ENCODE measurements around the gene SIGLEC8.
"Not testable (repeated sequence)": the region's sequence is repeated elsewhere in the genome, so short reads cannot be mapped to it uniquely, and the experiment has no call there.

The SIGLEC8 gene

DNA sequence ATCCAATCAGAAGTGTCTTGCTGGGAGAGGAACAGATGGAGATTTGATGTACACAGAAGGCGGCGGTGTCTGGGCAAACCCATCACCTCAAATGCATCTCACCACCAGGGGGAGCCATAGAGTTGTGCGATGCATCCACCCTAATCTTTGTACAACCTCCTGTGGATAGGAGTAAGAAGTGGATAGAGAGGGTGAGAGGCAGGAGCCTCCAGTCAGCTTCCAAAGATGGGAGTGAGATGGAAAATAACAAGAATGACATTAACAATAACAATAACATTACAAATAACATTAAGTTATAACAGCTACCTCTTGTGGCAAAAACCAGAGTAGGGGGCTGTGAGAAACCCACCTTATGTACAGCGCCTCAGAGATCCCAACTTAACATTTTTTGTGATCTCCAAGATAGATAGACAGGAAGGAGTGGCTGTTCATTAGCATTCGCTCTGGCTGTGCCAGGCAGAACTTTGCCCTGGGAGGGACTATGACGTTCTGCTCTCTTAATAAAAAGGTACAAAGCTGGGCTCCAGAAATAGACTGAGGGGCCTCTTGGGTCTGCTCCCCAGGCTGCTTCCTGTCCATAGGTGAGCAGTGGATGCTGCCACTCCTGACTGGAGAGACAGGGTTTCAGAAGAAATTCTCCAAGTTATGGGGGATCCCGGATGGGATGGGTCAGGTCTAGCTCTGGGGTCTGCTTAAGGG lies 14.9 kb upstream of the SIGLEC8 start:
- DNase-seq (peak; percentile 96), ATAC-seq (peak; percentile 74)

DNA sequence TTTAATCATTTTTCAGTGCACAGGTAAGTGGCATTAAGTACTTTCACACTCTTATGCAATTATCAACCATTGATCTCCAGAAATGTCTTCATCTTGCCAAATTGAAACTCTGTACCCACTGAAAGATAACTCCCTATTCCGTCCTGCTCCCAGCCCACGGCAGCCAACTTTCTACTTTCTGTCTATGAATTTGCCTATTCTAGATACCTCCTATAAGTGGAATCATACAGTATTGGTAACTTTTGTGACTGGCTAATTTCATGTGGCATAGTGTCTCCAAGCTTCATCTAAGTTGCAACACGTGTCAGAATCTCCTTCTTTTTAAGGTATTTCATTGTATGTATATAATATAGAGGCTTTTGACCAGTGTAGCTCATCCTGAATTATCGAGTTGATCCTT lies 14.4 kb upstream of the SIGLEC8 start:
- DNase-seq = no peak
- ATAC-seq = no peak

DNA sequence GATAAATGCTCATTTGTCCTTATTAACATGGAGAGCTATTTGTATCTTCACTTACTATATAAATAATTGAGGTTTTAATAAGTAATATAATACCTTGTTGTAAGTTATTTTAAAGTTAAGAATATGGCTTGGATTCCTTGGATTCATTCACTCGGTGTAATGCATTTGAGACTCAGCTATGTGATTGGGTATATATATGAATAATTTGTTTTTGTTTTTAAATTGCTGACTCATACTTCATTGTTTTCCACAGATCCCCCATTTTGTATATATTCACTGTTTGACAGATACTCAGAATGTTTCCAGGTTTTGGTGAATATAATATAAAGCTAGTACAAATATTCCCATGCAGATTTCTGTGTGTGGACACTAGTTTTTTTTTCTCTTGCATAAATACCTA lies 13.3 kb upstream of the SIGLEC8 start:
- DNase-seq (no peak), ATAC-seq (no peak)

DNA sequence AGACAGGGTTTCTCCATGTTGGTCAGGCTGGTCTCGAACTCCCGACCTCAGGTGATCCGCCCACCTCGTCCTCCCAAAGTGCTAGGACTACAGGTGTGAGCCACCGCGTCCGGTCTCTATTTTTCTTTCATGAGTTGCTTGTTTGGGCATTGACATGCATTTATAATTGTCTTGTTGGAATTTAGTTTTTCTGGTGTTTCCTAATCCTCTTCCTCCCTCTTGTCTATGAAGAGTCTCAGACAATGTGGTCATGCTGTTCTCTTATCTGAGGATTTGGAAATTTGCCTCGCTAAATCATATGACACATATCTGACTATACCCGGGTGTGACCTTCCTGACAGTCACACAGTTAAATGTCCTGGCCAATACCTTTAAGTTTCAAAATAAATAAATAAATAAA lies 12.7 kb upstream of the SIGLEC8 start:
- no peak for DNase-seq
- ATAC-seq = no peak

DNA sequence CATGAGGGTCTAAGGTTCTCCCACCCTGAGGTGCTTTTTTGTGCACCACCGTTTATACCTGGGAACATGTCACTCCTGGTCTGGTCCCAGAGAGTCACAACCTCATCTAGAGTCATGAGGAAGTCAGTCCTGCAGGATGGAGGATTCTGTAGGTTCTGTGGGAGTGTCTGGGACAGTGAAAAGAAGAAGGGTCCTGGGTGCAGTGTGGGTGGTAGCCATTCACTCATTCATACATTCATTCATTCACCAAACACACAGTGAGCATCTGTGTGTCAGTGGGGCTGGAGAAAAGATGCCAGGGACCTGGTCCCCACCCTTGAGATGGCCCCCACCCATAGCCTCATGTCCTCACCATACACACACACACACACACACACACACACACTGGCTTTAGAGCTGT lies 11.4 kb upstream of the SIGLEC8 start:
- DNase-seq (no peak), ATAC-seq (no peak)

DNA sequence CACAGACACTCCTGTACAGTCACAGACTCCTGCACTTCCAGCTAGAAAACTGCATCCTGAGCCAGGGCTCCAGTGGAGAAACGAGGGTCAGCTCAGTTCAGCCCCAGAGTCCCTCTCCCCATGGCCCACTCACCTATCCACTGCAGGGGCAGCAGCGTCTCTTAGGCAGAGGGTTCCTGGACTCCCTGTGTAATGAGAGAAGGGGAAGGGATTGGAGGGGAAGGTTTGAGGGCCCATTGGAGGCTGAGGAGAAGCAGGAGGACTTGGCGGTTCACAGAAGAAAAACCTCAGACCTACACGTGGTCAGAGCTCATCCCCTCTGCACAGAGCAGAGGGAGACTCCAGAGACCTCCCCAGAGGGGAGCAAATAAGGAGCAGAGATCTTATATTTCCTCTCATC lies 10.9 kb upstream of the SIGLEC8 start:
- ATAC-seq (no peak), DNase-seq (peak; percentile 1)

DNA sequence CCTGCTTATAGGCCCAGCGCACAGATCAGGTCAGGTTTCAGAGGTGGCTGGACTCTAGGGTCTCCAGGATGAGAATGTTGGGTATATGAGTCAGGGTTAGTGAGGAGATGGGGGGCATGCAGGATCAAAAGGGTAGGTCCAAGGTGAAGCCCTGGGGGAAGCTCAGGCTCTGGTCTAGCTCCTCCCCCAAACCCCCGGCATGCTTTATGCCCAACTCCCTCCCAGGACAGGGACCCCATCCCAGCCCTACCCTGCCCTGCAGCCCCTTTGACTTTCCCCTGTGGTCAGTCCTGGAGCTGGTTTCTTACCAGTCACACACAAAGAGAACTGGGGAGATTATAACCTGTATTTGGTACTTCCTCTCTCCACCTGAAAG lies 10.3 kb upstream of the SIGLEC8 start:
- DNase-seq = peak; percentile 1
- ATAC-seq = no peak

DNA sequence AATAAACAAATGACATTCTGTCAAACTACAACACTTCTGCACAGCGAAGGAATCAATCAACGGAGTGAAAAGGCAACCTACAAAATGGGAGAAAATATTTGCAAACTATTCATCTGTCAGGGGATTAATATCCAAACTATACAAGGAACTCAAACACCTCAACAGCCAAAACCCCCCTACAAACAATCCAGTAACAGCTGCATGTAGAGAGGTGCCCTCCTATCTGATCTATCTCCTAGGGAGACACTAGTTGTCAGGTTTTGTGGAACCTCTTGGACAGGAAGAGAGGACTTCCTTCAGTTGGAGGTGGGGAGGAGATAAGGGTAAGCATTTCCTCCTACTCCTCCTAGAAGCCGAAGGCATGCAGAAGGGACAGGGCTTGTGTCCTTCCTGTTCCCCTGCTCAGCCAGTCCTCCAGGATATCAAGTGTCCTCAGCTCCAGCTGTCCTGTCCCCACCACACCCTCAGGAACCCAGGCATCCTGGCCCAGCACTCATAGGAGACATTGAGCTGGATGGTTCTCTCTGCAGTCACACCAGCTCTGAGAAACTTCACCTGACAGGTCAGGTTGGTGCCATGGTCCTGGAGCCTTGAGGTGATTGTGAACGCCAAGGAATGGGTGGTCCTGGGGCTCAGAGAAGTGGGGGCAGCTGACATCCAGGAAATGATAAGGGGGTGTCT lies 9.8 kb upstream of the SIGLEC8 start:
- ATAC-seq (no peak), DNase-seq (no peak)

DNA sequence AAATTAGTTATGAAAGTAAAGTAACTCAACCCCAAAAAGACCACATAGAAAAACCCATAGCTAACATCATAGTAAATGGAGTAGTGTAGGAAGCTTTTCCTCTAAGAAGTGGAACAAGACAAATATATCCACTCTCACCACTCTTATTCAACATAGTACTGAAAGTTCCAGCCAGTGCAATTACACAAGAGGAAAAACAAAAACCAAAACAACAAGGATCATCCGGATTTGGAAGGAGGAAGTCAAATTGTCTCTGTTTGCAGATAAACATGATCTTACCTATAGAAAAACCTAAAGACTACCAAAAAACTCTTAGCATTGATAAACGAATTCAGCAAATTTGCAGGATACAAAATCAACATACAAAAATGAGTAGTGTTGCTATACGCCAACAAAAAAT lies 8.5 kb upstream of the SIGLEC8 start:
- DNase-seq (no peak), ATAC-seq (no peak)

DNA sequence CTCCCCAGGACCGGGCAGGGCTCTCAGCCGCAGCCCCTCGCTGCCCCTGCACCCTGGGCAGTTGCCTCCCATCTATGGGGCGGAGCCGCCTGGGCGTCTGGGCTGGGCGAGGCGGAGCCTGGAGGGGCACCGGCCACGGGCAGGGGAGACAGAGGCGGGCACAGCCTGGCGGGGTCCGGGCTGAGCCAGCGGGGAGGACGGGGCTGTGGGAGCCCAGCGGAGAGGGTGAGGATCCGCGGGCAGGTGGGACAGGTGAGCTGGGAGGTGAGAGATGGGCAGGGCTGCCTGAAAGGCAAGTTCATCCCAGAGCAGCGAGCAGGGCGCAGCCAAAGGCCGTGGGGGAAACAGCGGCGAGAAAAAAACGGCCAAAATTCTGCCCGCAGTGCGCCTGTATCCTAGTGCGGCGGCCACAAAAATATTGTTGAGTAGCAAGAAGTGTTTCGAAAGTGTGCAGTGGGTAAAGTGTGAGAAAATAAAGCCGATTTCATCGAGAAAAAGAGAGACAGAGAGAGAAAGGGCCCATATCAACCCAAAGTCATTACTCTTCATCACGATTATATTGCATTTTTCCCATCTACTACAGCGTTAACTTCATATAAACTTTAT lies 5.8 kb upstream of the SIGLEC8 start:
- not testable (repeated sequence) for ATAC-seq, DNase-seq

DNA sequence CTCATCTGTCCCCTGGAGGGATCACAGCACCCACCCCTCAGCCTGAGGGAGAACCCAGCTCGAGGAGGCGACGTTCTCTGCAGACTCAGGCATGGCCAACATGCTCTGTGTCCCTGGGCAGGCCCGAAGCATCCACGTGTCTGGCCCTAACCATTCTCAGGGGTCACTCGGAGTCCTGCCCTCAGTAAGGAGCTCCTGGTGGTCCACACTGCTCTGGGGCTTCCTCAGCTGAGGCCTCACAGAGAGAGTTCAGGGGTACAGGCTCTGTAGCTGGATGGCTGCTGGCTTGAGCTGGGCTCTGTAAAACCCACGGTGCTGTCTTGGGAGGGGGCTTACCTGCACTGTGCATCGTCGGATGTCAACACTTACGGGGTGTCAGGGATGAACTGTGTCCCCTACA lies 4.4 kb upstream of the SIGLEC8 start:
- no peak for DNase-seq
- no peak for ATAC-seq

DNA sequence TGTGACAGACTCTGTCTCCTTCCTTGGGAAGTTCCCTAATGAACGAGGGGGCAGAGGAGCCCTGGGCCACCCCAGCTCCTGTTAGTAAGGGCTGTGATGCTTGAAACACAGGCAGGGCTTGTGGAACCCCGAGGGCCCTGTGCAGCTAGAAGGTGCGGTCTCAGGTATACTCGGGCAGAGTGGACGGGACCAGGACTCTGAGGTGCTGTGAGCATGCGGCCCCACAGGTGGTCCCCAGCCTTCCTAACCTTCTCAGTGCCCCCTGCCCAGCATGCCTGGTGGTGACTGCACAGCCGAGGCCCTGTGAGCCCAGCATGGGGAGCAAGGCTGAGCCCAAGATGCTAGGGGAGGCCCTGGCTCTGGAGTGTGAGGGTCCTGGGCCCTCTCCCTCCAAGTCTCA lies 4.0 kb upstream of the SIGLEC8 start:
- no peak for ATAC-seq
- DNase-seq = no peak

DNA sequence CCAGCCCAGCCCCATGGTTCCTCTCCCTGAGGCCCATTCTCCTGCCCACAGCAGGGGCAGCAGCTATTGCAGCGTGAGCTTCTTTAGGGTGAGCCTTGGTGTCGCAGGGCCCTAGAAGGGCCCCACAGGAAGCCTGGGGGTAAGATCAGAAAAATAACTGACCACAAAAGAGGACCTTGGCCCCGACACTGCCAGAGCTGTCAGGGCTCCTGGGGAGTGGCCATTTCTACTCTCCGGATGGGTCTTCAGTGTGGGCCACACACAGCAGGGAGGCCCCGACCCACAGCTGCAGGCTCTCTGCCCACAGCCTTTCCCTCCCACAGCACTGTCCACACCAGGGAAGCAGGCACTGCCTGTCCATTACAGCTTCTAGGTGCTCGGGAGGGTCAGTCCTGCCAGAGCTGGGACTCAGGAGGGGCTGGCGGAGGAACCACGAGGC lies 3.5 kb upstream of the SIGLEC8 start:
- DNase-seq (no peak), ATAC-seq (no peak)

DNA sequence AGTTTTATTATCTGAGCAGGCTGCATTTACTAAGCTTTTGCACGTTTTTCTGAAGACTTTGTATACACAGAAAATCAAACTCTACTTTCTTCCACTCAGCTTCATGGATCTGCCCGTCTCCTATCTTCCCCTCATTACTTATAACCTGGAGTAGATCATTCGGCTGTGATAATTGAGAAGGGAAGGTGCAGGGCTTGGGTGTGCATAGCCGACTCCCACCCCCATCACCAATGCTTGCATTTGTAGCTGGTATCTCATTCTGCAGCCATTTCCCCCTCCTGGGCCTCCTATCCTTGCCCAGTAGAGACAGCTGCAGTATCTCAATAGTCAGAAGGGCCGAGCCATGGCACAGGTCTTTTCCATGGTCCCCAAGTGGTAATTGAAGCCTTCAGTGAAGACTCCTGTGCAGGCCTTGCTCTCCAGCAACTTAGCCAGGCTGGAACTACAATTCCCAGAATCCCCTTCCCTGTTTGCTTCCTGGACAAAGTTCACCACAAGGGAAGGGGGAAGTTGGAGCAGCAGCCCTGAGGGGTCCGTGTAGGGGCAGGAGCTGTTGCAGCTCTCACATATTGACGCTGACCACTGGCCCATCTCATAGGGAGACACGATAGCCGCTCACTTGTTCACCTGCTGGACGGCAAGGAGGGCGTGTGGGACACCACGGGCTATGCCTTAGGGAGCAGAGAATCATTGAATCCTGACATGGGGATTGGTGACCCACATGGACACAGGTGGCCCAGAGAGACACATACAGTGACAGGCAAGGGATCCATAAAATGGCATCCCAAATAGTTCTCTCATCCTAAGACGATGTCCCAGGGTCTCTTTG lies 2.1 kb upstream of the SIGLEC8 start:
- ATAC-seq (no peak), DNase-seq (no peak)

DNA sequence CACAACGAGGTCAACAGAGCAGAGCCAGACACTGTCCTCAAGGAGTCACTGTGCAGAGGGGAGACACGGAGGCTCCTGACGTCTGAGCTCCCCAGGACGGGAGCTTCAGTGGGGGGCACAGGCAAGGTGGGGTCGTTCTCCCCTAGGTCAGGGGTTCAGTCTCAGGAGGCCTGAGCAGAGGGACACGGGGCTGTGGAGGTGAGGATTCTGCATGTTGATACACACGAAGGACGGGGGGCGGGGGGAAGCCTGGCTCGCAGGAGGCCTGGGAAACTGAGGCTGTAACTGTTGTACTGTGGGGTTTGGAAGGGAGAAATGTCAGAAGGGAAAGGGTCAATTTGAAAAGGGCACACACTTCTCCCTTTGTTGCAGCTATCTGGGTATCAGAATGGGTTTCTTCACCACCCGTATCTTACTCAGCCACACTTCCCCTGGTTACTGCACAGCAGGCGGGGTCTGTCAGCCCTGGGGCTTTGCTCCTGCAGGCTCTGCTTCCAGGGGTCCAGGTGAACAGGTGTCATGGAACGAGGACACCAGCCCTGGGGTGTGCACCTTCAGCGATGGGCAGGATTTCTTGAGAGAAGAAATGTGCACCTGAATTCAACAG lies 748 bp upstream of the SIGLEC8 start:
- DNase-seq (no peak), ATAC-seq (no peak)

DNA sequence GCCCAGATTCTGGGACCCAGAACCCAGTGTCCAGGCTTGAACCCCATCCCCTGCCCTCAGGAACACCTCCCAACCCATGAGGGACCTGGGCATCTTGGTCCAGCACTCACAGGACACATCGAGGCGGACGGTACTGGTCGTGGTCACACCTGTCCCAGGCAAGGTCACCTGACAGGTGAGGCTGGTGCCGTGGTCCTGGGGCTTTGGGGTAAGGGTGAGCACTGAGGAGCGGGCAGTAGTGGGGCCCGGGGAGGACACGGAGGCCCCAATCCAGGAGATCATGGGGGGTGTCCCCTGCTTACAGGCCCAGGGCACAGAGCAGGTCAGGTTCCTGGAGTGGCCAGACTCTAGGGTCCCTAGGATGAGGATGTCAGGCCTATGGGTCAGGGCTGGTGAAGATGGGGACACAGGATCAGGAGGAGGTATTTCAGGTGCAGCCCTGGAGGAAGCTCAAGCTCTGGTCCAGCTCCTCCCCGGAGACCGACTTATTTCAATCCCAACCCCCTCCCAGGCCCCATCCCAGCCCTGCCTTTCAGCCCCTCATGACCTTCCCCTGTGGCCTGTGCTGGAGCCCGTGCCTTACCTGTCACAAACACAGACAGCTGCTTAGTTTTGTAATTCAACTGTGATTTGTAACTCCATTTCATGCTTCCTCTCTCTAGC lies 772 bp downstream of the SIGLEC8 start:
- ATAC-seq (no peak), DNase-seq (no peak)

DNA sequence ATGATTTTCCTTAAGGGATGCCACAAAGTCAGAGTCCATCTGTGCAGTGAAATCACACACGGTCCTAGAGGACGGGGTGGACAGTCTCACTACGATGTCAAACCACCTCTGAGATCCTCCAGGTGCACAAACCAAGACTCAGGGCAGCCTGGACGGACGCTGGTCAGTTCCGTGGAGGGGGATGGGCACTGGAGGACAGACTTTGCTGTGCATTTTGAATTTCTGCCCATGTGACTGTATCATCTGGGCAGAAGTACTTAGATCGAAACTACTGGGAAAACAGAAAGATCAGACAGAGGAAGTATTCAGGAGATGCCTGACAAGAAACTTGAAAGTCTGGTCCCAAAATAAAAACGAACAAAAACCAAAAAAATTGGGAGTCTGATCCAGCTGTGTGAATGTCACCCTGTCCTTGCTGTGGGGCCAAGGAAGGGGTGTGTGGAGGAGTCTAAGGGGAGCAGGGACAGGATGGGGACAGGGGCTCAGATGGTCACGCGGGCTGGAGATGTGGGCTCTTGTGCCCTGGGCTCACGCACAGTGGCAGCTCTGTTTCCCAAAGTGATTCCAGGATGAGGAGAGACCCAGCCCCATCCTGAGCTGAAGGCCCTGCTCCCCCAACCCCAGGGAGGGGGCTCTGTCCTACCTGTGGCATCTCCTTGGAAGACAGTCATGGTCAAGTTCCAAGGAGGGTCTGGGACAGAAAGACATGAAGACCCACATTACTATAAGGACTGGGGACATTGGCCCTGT lies 1.5 kb downstream of the SIGLEC8 start:
- DNase-seq = no peak
- ATAC-seq = no peak

DNA sequence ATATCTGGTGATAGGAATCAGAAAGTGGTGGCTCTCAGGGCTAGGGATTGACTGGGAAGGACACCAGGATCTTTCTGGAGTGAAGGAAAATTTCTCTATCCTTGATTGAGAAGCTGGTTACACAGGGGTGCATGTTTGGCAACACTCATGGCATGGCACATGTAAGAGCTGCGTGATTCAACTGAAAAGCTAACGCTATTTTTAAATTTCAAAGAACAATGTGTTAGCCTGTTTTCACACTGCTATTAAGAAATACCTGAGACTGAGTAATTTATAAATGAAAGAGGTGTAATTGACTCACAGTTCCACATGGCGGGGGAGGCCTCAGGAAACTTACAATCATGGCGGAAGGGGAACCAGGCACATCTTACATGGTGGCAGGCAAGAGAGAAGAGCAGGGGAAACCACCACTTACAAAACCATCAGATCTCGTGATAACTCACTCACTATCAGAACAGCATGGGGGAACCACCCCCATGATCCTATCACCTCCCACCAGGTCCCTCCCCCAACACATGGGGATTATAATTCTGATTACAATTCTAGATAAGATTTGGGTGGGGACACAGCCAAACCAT lies 7.4 kb downstream of the SIGLEC8 start:
- DNase-seq (peak; percentile 32), ATAC-seq (no peak)

DNA sequence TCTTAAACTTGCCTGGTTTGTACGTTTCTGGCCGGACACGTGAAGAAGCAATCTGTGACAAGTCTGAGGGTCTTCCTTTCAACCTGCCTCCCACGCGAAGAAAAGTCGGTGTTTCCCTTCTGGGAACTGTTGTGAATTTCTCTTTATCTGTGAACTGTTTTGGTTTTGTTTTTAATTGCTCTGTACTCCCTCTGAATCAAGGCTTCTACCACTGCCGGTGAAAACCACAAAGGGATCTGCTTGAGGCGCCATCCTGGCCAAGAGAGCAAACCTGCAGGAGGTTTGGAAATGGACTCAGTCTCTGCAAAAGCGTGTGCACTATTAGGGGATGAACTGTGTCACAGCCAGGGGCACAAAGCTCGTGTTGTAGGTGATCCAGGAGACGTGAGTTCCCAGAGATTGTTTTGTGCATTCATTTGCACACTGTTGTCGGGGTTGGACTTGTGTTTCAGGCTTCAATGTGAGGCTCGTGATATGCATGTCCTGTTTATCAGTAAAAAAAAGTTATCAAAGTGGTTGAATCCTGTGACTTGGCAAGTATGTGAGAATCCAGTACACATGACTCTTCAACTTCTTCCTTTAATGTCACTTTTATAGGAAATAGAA lies 9.7 kb downstream of the SIGLEC8 start:
- DNase-seq (peak; percentile 68), ATAC-seq (peak; percentile 91)

DNA sequence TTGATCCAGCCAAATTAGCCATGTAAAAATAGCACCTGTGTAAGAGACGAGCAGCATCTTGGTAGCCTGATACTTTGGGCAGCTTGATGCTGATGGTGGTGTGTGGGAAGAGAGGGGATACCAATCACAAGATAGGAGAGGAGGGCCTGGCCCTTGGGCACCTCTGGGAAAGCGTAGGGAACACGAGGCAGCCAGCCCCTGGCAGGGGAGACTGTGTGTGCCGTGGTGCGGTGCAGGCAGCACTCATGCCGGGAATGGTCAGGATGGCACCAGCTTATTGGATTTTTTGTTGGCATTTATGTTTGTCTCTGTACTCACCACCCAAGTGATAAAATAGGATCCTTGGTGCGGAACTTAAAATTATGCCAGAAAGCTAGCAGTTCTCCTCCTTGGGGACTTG lies 10.2 kb downstream of the SIGLEC8 start:
- ATAC-seq (no peak), DNase-seq (no peak)

All from stimulated activated naive CD8-positive, alpha-beta T cell treated with anti-CD3 and anti-CD28 coated beads, Interleukin-15, Interleukin-2, amounts not matched to agents 100 U/mL and 50 U/mL, for 24 hours (primary cell).